ENCODE results near the gene ITFG2. TPM values are rescaled to one million over a fixed set of nuclear protein-coding genes. Genes with fewer than 3 reads are reported as not detected.

ITFG2 gene
- total and polyA plus RNA-seq, 9 of the 15 experiments (the other 6 are each of a cell fraction or from before 2014, with no cell fraction given) = 15.0 to 22.8 (median 19.4) TPM

DNA sequence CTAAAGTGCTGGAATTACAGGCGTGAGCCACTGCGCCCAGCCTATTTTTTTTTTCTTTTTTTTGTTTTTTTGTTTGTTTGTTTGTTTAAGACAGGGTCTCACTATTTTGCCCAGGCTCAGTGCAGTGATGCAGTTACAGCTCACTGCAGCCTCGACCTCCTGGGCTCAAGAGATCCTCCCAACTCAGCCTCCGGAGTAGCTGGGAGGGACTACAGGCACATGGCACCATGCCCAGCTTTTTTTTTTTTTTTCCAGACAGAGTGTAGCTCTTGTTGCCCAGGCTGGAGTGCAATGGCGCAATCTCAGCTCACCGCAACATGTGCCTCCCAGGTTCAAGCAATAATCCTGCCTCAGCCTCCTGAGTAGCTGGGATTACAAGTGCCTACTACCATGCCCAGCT is 5.8 kb upstream of the ITFG2 start:
- Histone ChIP-seq H3K9ac (ENCODE audit: insufficient read depth in 1 of 2, low read depth in 2 of 2, low read length in 2 of 2) (no peak overlapping the region), H2AFZ (ENCODE audit: low read depth, low read length) (no peak overlapping the region), H3K27me3 (ENCODE audit: control insufficient read depth in 2 of 2, insufficient read depth in 2 of 2, low read length in 2 of 2) (no peaks in the 10 kb centered on the region), H3K9me1 (ENCODE audit: control insufficient read depth, insufficient read depth, low read length) (no peaks in the 10 kb centered on the region), H3K79me2 (ENCODE audit: control insufficient read depth, insufficient read depth, low read length) (no peaks in the 10 kb centered on the region), H3K4me2 (ENCODE audit: insufficient read depth, low read length) (no peak overlapping the region), H3K36me3 (ENCODE audit: control insufficient read depth, insufficient read depth, low read length) (peaks cover 47% of the 10 kb centered on the region; the same call in 2 of the 3 replicates), H3K27ac (ENCODE audit: extremely low read depth, low read depth, low read length) (no peak overlapping the region), H3K4me1 (replicated peaks in 1 of 2; ENCODE audit: control insufficient read depth in 2 of 2, insufficient read depth in 2 of 2, low read length in 2 of 2) (peaks cover 0 to 2% of the 10 kb centered on the region in 2 experiments; a peak in 1 of 5 replicates), H4K20me1 (replicated peaks; ENCODE audit: control insufficient read depth, insufficient read depth, low read length) (no peaks in the 10 kb centered on the region), H3K4me3 (no peak overlapping the region), H3K9me3 (replicated peaks; ENCODE audit: control insufficient read depth, insufficient read depth, low read depth, low read length) (no peaks in the 10 kb centered on the region)
- ChIA-PET CTCF (ENCODE audit: low intra/inter-chr PET ratio) (no interaction called here), POLR2A (interaction anchor here (1.2 kb wide), 1 partner anchor 10 kb away, joined by 3 read pairs; no protein-coding TSS in a partner anchor)
- DNase-seq (ENCODE audit: extremely low read depth in 1 of 4, low spot score in 3 of 4) = no peak
- intact Hi-C loops (cut with micrococcal nuclease) (no loop called here), in situ Hi-C loops (cut with MboI) (no loop called here)
- 74% methylated on average over 3 of the region's 6 CpGs for WGBS (ENCODE audit: insufficient coverage, low coverage, missing lambda C conversion rate)
- FAIRE-seq = no peak
- BruUV-seq (replicated peaks) = no TSS peak
- ATAC-seq = no peak
- TF ChIP-seq, protein P1, sequence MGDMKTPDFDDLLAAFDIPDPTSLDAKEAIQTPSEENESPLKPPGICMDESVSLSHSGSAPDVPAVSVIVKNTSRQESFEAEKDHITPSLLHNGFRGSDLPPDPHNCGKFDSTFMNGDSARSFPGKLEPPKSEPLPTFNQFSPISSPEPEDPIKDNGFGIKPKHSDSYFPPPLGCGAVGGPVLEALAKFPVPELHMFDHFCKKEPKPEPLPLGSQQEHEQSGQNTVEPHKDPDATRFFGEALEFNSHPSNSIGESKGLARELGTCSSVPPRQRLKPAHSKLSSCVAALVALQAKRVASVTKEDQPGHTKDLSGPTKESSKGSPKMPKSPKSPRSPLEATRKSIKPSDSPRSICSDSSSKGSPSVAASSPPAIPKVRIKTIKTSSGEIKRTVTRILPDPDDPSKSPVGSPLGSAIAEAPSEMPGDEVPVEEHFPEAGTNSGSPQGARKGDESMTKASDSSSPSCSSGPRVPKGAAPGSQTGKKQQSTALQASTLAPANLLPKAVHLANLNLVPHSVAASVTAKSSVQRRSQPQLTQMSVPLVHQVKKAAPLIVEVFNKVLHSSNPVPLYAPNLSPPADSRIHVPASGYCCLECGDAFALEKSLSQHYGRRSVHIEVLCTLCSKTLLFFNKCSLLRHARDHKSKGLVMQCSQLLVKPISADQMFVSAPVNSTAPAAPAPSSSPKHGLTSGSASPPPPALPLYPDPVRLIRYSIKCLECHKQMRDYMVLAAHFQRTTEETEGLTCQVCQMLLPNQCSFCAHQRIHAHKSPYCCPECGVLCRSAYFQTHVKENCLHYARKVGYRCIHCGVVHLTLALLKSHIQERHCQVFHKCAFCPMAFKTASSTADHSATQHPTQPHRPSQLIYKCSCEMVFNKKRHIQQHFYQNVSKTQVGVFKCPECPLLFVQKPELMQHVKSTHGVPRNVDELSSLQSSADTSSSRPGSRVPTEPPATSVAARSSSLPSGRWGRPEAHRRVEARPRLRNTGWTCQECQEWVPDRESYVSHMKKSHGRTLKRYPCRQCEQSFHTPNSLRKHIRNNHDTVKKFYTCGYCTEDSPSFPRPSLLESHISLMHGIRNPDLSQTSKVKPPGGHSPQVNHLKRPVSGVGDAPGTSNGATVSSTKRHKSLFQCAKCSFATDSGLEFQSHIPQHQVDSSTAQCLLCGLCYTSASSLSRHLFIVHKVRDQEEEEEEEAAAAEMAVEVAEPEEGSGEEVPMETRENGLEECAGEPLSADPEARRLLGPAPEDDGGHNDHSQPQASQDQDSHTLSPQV (IDR thresholded peaks at IDR 0.05) = no peak
- peak; percentile 33; the same call in 1 of the 2 replicates for TF ChIP-seq ZNF121 (CRISPR knock-in tag; conservative IDR thresholded peaks at IDR 0.05)
- no peak for TF ChIP-seq ZNF316 (IDR thresholded peaks at IDR 0.05)

Data from K562 (cell line).